ENCODE data around the gene KDM4C. TPM values are rescaled to one million over a fixed set of nuclear protein-coding genes. Genes with fewer than 3 reads are reported as not detected.

The KDM4C gene
- total and polyA plus RNA-seq, 2 of the 13 experiments (the other 11 are each of a cell fraction or from before 2014, with no cell fraction given) = 19.4 to 23.6 TPM

GRCh38 chr9:6708732-6709131 lies 49.0 kb upstream of the KDM4C start (continued):
- TF ChIP-seq TARDBP (CRISPR knock-in tag; IDR thresholded peaks at IDR 0.05) (no peak), FOXK1 (CRISPR knock-in tag; IDR thresholded peaks at IDR 0.05; ENCODE audit: borderline replicate concordance, low read depth) (no peak), SOX13 (IDR thresholded peaks at IDR 0.05) (no peak), SOX13 (CRISPR knock-in tag; conservative IDR thresholded peaks at IDR 0.05 in 1 of 2, IDR thresholded peaks at IDR 0.05 in 1 of 2) (no peak)
- TF ChIP-seq, protein P1, sequence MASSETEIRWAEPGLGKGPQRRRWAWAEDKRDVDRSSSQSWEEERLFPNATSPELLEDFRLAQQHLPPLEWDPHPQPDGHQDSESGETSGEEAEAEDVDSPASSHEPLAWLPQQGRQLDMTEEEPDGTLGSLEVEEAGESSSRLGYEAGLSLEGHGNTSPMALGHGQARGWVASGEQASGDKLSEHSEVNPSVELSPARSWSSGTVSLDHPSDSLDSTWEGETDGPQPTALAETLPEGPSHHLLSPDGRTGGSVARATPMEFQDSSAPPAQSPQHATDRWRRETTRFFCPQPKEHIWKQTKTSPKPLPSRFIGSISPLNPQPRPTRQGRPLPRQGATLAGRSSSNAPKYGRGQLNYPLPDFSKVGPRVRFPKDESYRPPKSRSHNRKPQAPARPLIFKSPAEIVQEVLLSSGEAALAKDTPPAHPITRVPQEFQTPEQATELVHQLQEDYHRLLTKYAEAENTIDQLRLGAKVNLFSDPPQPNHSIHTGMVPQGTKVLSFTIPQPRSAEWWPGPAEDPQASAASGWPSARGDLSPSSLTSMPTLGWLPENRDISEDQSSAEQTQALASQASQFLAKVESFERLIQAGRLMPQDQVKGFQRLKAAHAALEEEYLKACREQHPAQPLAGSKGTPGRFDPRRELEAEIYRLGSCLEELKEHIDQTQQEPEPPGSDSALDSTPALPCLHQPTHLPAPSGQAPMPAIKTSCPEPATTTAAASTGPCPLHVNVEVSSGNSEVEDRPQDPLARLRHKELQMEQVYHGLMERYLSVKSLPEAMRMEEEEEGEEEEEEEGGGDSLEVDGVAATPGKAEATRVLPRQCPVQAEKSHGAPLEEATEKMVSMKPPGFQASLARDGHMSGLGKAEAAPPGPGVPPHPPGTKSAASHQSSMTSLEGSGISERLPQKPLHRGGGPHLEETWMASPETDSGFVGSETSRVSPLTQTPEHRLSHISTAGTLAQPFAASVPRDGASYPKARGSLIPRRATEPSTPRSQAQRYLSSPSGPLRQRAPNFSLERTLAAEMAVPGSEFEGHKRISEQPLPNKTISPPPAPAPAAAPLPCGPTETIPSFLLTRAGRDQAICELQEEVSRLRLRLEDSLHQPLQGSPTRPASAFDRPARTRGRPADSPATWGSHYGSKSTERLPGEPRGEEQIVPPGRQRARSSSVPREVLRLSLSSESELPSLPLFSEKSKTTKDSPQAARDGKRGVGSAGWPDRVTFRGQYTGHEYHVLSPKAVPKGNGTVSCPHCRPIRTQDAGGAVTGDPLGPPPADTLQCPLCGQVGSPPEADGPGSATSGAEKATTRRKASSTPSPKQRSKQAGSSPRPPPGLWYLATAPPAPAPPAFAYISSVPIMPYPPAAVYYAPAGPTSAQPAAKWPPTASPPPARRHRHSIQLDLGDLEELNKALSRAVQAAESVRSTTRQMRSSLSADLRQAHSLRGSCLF (CRISPR knock-in tag; IDR thresholded peaks at IDR 0.05; ENCODE audit: borderline replicate concordance) = no peak

DNA sequence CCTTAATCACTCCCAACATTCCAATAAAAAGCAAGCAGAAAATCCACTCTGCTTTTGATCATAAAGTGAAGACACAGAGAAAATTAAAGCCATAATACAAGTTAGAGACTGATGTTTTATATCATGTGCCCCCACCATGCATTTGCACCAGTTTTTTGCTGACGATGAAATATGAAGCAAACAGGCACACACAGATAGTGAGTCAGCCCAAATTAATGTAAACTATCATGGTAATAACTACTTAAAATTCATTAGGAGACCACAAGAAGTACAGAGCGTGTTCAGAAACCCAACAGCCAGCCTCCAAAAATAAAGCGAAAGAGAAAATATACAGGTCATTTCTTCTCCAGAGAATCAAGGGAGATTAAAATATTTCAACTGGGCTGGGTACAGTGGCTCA lies 46.4 kb upstream of the KDM4C start:
- WGBS (ENCODE audit: low lambda C conversion rate) = 92% methylated on average over 3 of the region's 3 CpGs
- DNase-seq (ENCODE audit: low spot score) (no peak), FAIRE-seq (no peak), ATAC-seq (no peak)
- H3K27ac ChIP-seq (ENCODE audit: extremely low read length, insufficient read depth, low read length) = no peak overlapping the region
- no peaks in the 10 kb centered on the region for H4K20me1 ChIP-seq (ENCODE audit: insufficient read depth, low read length)
- TF ChIP-seq MAFK (conservative IDR thresholded peaks at IDR 0.05 in 1 of 2, IDR thresholded peaks at IDR 0.05 in 1 of 2; ENCODE audit: low read length in 2 of 2) (peak; percentile 74 to 76), MAFF (IDR thresholded peaks at IDR 0.05; ENCODE audit: low read depth, low read length) (peak; percentile 76), KAT7 (CRISPR knock-in tag; IDR thresholded peaks at IDR 0.05; ENCODE audit: borderline replicate concordance) (no peak)
- H2AFZ ChIP-seq (ENCODE audit: low read length) = no peak overlapping the region
- intact Hi-C loops (cut with micrococcal nuclease; ENCODE audit: unreplicated experiment) (no loop called here), in situ Hi-C loops (cut with HindIII; ENCODE audit: extremely low pct_ligation_motif_present, low pct_unique_long_range_greater_than_20kb) (no loop called here)
- BruUV-seq (replicated peaks) = no TSS peak
- no peaks in the 10 kb centered on the region for H3K9me3 ChIP-seq (ENCODE audit: low read length)
- ChIA-PET CTCF (ENCODE audit: low intra/inter-chr PET ratio, low total read pairs) (no interaction called here), POLR2A (no interaction called here)
- peaks cover 22% of the 10 kb centered on the region for H3K4me1 ChIP-seq (ENCODE audit: insufficient read depth, low read length)
- no peak overlapping the region for H3K9ac ChIP-seq (ENCODE audit: insufficient read depth, low read depth, low read length)
- H3K4me2 ChIP-seq (ENCODE audit: low read depth, low read length) = no peak overlapping the region
- no peak overlapping the region for H3K4me3 ChIP-seq (replicated peaks in 1 of 3; ENCODE audit: insufficient read depth in 1 of 3, low read depth in 2 of 3, low read length in 3 of 3)
- H3K79me2 ChIP-seq (ENCODE audit: insufficient read depth, low read length) = no peaks in the 10 kb centered on the region
- H3K36me3 ChIP-seq (replicated peaks in 1 of 2; ENCODE audit: control insufficient read depth in 1 of 2, insufficient read depth in 2 of 2, low read length in 2 of 2) = no peaks in the 10 kb centered on the region
- no peaks in the 10 kb centered on the region for H3K27me3 ChIP-seq (ENCODE audit: control insufficient read depth in 1 of 2, insufficient read depth in 2 of 2, low read length in 2 of 2)
